ENCODE data around the gene TNIK.
"Not testable (repeated sequence)": the region's sequence is repeated elsewhere in the genome, so short reads cannot be mapped to it uniquely, and the experiment has no call there.

TNIK gene

GRCh38 chr3:171383206-171384018 lies 76.8 kb downstream of the TNIK start:
- DNase-seq (ENCODE audit: low spot score) = no peak

- not testable (repeated sequence) for DNase-seq (ENCODE audit: low spot score)
Observed at GRCh38 chr3:171382347-171382746, 77.9 kb downstream of the TNIK start.

- no peak for DNase-seq (ENCODE audit: low spot score)
Observed at GRCh38 chr3:171380711-171381425, 79.3 kb downstream of the TNIK start.

- DNase-seq (ENCODE audit: low spot score) = no peak
Observed at GRCh38 chr3:171379961-171380483, 80.2 kb downstream of the TNIK start.

- no peak for DNase-seq (ENCODE audit: low spot score)
Observed at GRCh38 chr3:171379281-171379680, 80.9 kb downstream of the TNIK start.

- DNase-seq (ENCODE audit: low spot score) = no peak
Observed at GRCh38 chr3:171378586-171378985, 81.6 kb downstream of the TNIK start.

GRCh38 chr3:171377859-171378258 lies 82.3 kb downstream of the TNIK start:
- no peak for DNase-seq (ENCODE audit: low spot score)

- no peak for DNase-seq (ENCODE audit: low spot score)
Observed at GRCh38 chr3:171376596-171376947, 83.6 kb downstream of the TNIK start.

GRCh38 chr3:171375666-171376595 lies 84.3 kb downstream of the TNIK start:
- DNase-seq (ENCODE audit: low spot score) = no peak

GRCh38 chr3:171374661-171375285 lies 85.4 kb downstream of the TNIK start:
- DNase-seq (ENCODE audit: low spot score) = no peak

GRCh38 chr3:171374260-171374659 lies 85.9 kb downstream of the TNIK start:
- DNase-seq (ENCODE audit: low spot score) = no peak

- no peak for DNase-seq (ENCODE audit: low spot score)
Observed at GRCh38 chr3:171373711-171374110, 86.5 kb downstream of the TNIK start.

GRCh38 chr3:171372694-171373093 lies 87.5 kb downstream of the TNIK start:
- DNase-seq (ENCODE audit: low spot score) = no peak

- DNase-seq (ENCODE audit: low spot score) = no peak
Observed at GRCh38 chr3:171371354-171371753, 88.9 kb downstream of the TNIK start.

- DNase-seq (ENCODE audit: low spot score) = no peak
Observed at GRCh38 chr3:171369156-171369555, 91.0 kb downstream of the TNIK start.

- DNase-seq (ENCODE audit: low spot score) = not testable (repeated sequence)
Observed at GRCh38 chr3:171366738-171367137, 93.5 kb downstream of the TNIK start.

- DNase-seq (ENCODE audit: low spot score) = no peak
Observed at GRCh38 chr3:171366043-171366442, 94.2 kb downstream of the TNIK start.

- no peak for DNase-seq (ENCODE audit: low spot score)
Observed at GRCh38 chr3:171365489-171365888, 94.7 kb downstream of the TNIK start.

GRCh38 chr3:171364500-171364899 lies 95.7 kb downstream of the TNIK start:
- DNase-seq (ENCODE audit: low spot score) = no peak

GRCh38 chr3:171363202-171363601 lies 97.0 kb downstream of the TNIK start:
- no peak for DNase-seq (ENCODE audit: low spot score)

- no peak for DNase-seq (ENCODE audit: low spot score)
Observed at GRCh38 chr3:171362575-171362974, 97.6 kb downstream of the TNIK start.

GRCh38 chr3:171358881-171359198 lies 101.4 kb downstream of the TNIK start:
- DNase-seq (ENCODE audit: low spot score) = no peak
